COLO668 (cell line): ENCODE data around the gene MAN2B1.
"Not testable (repeated sequence)": the region's sequence is repeated elsewhere in the genome, so short reads cannot be mapped to it uniquely, and the experiment has no call there.

ENCODE experiments used
- DNase-seq: peaks from one replicate; lab custom pipeline; 2025; ENCODE audit not compliant: unreplicated experiment; lab: John Stamatoyannopoulos, UW

The MAN2B1 gene

DNA sequence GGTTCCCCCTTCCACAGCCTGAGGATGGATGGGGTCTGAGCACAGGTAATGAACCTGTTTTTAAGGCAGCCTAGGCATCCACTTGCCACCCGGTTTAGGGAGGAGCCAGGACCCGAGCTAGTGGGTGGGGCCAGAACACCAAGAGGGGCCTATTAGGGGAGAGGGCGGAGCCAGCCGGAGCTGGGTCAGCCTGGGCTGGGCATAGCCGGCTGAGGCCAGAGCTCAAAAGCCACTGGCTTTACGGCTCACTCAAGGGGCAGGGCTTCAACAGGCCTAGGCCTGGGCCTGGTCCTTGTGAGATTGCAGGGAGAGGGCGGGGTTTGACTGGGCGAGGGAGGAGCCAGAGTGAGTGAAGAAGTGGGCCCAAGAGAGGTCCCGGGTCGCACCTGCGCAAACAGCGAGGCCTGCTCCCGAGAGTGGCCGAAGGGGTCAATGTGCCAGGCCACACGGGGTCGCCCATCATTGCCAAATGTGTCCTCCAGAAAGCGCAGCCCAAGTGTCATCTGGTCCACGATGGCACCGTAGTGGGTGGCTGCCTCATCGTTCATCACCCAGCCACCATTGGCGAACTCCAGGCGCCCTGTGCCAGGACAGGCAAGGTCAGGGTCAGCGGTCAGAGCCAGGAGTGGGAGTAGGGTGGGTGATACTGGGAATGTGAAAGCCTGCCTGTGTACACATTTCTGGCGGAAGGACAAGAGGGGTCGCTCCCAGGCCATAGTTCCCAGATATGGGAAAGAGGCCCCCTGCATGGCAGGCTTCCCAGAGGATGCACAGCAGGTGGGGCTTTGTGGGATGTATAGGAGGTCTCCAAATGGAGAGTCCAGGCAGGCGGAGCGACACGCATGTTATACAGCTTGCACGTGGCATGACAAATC, 1.9 kb downstream of the MAN2B1 start:
- no peak for DNase-seq

- DNase-seq, result no peak
Observed at GRCh38 chr19:12660980-12661379, 5.6 kb downstream of the MAN2B1 start.

DNA sequence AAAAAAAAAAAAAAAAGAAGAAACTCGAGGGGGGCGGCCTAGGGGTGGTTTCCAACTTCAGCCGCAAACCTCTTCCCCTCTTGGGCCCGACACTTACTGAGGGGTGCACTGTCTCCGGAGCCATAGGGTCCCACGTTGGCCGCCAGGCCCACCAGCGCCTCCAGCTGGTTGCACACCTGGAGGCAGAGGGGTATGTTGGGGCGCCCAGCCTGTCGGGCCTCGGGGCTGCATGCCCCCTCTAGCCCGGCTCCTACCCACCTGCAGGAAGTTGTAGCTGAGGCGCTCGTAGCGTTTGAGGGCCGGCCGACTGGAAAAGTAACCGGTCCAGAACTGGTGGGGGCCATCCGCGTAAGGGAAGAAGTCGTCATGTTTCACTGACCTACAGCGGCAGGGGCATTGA, 8.6 kb downstream of the MAN2B1 start:
- DNase-seq, result no peak

- DNase-seq, result peak; percentile 12
Observed at GRCh38 chr19:12656899-12657571, 9.5 kb downstream of the MAN2B1 start.

DNA sequence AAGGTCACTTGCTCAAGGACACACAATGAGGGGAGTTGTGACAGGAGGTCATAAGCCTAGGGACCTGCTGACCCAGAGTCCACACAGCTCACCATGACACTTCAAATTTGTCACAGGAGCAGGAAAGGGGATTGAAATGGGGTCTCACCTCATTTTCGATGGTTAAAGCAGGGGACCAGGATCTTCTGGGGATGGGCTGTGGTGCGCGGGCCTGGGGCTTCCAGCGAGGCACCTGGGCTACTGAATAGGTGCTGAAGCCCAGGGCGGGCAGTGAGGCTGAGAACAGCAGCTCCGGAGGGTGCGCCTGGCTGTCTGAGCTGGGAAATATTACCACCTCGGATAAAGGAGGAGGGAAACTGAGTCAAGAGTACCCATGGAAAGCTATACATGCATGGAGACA, 11.0 kb downstream of the MAN2B1 start:
- no peak for DNase-seq

DNA sequence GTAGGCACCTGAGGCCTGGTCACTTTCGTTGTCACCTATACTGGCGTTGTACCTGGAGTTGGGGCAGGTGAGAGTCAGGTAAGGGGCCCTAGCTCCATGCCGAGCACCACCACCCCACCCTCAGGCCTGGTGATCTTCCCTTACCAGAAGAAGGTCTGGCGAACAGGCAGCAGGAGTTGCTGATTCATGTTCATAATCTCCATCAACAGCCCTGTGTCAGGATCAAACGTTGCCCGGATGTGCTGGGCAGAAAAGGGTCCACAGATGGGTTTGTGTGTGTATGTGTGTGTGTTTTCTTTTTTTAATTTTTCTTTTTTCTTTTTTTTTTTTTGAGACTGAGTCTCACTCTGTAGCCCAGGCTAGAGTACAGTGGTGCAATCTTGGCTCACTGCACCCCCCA, 14.3 kb downstream of the MAN2B1 start:
- no peak for DNase-seq

DNA sequence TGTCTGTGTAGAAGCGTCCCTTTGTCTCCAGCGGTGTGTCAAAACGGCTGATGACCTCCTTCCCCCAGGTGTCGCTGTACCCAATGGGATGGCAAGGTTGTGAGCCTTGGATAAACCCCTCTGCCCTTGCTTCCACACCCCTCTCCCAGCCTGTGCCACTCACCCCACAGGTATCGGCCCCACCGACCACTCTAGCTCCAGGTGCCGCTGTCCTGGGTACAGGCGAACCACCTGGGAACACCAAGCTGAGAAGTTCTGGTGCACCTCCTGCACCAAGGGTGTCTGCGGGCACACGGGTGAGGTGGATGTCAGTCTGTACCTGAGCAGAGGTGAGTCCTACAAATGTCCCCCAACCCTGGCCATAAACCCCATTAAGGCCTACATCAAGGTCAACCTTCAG, 16.6 kb downstream of the MAN2B1 start:
- DNase-seq, result no peak

DNA sequence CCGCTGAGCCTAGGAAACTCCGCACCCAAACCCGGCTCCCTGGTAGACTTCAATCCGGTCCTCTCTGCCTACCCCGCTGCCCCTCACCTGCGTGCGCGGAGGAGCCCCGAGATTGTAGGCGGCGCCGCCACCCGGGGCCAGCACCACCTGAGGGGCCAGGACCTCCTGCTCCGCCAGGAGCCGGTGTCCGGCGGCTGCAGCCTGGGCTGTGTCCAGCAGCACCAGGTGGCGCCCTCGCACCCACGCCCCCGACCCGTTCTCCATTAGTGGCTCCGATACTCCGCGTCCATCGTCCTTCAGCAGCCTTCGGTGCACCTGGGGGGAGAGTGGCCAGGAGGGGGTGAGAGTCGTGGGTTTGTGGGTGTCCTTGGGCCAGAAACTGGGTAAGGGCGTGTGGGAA, 18.5 kb downstream of the MAN2B1 start:
- DNase-seq, result peak; percentile 39

DNA sequence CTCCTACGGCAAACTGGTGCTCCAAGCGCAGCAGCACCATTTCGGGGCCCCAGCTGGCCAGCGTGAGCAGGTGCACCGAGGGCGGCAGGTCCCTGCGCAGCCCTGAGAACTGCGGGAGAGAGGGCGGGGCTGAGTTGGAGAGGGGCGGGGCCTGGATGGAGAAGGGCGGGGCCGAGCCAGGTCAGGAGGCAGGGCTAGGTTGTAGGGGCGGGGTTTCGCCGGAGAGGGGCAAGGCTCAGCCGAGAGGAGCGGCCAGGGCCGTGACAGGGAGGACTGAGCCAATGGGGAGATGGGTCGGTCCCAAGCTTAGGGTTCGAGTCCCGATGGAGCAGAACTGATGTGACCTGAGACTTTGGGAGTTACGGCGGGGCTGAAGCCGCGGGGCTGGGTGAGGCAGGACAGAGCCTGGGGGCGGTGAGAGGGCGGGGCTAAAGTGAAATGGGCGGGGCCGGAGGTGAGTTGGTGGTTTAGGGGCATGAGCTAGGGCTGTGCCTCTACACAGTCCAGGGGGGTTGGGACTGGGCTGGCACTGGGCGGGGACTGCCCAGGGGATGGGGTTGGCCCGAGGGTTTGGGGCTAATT, 19.0 kb downstream of the MAN2B1 start:
- peak; percentile 86 for DNase-seq

GRCh38 chr19:12647047-12647446, 19.5 kb downstream of the MAN2B1 start:
- DNase-seq, result peak; percentile 67

DNA sequence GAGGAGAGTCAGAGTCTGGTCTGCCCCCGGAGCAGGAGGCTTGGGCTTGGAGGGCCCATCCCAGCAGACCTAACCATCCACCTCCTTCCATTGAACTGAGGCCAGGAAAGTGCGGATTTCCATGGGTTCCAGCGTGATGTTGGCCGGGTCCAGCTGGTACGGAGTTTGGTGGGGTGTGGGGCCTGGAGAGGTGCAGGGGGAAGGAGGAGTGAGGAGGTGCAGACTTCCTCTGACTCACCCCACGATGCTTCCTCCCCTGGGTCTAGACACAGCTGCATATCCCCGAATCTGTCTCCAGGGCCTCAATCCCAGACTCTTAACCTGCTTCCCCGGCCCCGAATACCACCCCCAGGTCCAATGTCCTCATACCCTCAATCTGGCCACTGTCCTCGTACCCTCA, 20.0 kb downstream of the MAN2B1 start:
- DNase-seq, result no peak

GRCh38 chr19:12643716-12644115, 22.8 kb downstream of the MAN2B1 start:
- DNase-seq, result not testable (repeated sequence)

- DNase-seq, result no peak
Observed at GRCh38 chr19:12642506-12642905, 24.0 kb downstream of the MAN2B1 start.

DNA sequence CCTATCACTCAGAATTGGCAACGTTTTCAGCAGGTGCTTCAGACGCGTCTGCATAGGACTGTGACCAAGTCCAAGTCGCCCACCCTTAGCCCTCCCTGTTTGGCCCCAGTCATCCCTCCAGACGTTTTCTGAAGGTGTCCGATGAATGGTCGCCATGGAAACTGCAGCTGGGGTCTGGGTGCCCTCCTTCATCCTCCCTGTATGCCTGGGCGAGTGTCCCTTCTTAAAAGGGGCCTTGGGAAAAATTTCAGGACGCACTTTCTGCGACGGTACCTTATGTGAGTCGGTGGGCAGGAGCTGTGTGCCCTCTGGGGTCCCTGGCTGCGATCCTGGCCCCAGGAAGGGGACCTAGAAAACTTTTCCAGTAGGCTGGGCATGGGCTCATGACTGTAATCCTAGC, 25.1 kb downstream of the MAN2B1 start:
- DNase-seq, result no peak

DNA sequence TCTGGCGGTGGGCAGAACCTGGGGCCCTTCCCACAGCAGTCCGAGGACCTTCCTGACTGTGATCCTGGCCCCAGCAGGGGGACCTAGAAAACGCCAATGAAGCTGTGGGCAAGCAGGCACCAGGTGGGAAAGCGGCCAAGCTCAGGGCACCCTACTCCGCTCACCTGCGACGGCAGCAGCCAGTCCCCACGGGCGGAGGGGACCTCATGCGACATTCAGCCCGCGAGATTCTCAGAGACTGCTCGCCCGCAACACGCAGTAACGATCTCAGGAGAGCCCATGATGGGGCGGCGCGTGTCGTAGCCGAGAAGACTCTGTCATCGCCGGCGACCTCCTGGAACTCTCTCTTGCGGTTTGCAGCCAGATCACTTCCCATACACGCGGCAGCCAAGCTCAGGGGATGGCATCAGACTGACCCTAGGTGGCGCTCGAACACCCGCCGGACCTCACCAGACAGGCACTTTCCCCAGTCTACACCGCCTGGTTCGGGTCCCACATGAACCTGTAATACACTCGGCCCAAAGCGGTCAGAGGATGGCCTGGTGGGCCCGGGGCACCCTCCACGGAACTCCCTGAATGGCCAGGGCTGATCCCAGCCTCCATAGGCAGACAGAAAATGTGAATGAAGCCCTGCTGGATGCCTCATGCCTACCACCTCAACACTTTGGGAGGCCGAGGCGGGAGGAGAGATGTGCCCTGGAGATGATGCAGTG, 26.5 kb downstream of the MAN2B1 start:
- peak; percentile 84 for DNase-seq

DNA sequence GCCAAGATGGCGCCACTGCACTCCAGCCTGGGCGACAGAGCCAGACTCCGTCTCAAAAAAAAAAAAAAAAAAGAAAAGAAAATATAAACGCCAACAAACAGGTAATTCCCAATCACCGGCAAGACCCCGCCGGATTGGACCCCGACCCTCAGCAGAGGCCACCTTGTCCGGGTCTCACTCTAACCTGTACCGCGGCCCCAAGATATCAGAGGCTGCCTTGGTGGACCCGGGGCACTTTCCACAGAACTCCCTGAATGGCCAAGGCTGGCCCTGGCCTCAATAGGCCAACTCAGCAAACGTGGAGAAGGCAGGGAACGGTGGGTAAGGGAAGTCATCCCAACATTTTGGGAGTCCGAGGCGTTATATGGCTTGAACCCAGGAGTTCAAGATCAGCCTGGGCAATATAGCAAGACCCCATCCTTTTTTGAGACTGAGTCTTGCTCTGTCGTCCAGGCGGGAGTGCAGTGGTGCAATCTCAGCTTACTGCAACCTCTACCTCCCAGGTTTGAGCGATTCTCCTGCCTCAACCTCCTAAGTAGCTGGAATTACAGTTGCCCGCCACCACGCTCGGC, 27.8 kb downstream of the MAN2B1 start:
- DNase-seq, result no peak

- peak; percentile 10 for DNase-seq
Observed at GRCh38 chr19:12636631-12637030, 29.9 kb downstream of the MAN2B1 start.

DNA sequence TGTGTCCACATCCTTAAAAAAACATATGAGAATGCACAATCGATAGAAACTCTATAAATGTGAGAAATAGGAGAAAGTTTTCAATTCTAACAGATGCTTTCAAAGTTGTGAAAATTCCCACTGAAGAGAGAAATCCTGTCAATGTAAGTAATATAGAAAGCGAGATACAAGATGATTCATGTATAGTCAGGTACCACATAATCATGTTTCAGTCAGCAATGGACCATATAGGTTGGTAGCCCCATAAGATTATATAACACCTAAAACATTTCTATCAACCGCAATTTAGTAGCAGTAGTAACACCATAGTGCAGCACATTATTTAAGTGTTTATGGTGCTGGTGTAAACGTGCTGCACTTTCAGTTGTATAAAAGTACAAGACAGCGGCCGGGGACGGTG, 37.3 kb downstream of the MAN2B1 start:
- DNase-seq, result no peak

DNA sequence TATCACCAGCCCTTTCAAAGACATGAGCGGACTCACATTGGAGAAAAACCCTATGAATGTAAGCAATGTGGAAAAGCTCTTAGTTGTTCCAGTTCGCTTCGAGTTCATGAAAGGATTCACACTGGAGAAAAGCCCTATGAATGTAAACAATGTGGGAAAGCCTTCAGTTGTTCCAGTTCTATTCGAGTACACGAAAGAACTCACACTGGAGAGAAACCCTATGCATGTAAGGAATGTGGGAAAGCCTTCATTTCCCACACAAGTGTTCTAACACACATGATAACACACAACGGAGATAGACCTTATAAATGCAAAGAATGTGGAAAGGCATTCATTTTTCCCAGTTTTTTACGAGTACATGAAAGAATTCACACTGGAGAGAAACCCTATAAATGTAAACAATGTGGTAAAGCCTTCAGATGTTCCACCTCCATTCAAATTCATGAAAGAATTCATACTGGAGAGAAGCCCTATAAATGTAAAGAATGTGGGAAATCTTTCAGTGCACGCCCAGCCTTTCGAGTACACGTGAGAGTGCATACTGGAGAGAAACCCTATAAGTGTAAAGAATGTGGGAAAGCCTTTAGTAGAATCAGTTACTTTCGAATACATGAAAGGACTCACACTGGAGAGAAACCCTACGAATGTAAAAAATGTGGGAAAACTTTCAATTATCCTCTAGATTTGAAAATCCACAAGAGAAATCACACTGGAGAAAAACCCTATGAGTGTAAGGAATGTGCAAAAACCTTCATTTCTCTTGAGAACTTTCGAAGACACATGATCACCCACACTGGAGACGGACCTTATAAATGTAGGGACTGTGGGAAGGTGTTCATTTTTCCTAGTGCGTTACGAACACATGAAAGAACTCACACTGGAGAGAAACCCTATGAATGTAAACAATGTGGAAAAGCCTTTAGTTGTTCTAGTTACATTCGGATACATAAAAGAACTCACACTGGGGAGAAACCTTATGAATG, 38.2 kb downstream of the MAN2B1 start:
- no peak for DNase-seq

- no peak for DNase-seq
Observed at GRCh38 chr19:12626958-12627357, 39.6 kb downstream of the MAN2B1 start.
